NOMO-1 treated with dmso at 0.1 percent for 144 hours (cell line): ENCODE measurements around the gene SRSF1.
"Not testable (repeated sequence)": the region's sequence is repeated elsewhere in the genome, so short reads cannot be mapped to it uniquely, and the experiment has no call there.

Experiments used
- DNase-seq: peaks from one replicate; lab custom pipeline; 2025; ENCODE audit not compliant: unreplicated experiment; lab: John Stamatoyannopoulos, UW

Gene SRSF1

GRCh38 chr17:57970710-57971109, 36.3 kb downstream of the SRSF1 start:
- DNase-seq = no peak

GRCh38 chr17:57968456-57968855, 38.6 kb downstream of the SRSF1 start:
- DNase-seq = no peak

- DNase-seq = no peak
Observed at GRCh38 chr17:57966875-57967274, 40.2 kb downstream of the SRSF1 start.

GRCh38 chr17:57966246-57966645, 40.8 kb downstream of the SRSF1 start:
- DNase-seq = no peak

GRCh38 chr17:57965521-57966160, 41.4 kb downstream of the SRSF1 start:
- DNase-seq = no peak

- no peak for DNase-seq
Observed at GRCh38 chr17:57963149-57963511, 43.9 kb downstream of the SRSF1 start.

- DNase-seq = no peak
Observed at GRCh38 chr17:57962279-57963148, 44.5 kb downstream of the SRSF1 start.

GRCh38 chr17:57959929-57960328, 47.1 kb downstream of the SRSF1 start:
- DNase-seq = no peak

- not testable (repeated sequence) for DNase-seq
Observed at GRCh38 chr17:57958391-57958790, 48.7 kb downstream of the SRSF1 start.

- no peak for DNase-seq
Observed at GRCh38 chr17:57957886-57958285, 49.2 kb downstream of the SRSF1 start.

GRCh38 chr17:57957120-57957850, 49.8 kb downstream of the SRSF1 start:
- no peak for DNase-seq

GRCh38 chr17:57956291-57957119, 50.5 kb downstream of the SRSF1 start:
- DNase-seq = no peak

GRCh38 chr17:57955183-57955931, 51.7 kb downstream of the SRSF1 start, which contains the start of gene CUEDC1:
Gene CUEDC1 (minus strand): TSS chr17:57955412. CDS start chr17:57885564, 69,848 bp downstream.
- peak; percentile 43 for DNase-seq

GRCh38 chr17:57954397-57955182, 52.5 kb downstream of the SRSF1 start:
- DNase-seq = no peak

GRCh38 chr17:57953705-57954396, 53.2 kb downstream of the SRSF1 start:
- no peak for DNase-seq
